ENCODE results near the gene PCDHGA6.
"Not testable (repeated sequence)": the region's sequence is repeated elsewhere in the genome, so short reads cannot be mapped to it uniquely, and the experiment has no call there.

Gene PCDHGA6

DNA sequence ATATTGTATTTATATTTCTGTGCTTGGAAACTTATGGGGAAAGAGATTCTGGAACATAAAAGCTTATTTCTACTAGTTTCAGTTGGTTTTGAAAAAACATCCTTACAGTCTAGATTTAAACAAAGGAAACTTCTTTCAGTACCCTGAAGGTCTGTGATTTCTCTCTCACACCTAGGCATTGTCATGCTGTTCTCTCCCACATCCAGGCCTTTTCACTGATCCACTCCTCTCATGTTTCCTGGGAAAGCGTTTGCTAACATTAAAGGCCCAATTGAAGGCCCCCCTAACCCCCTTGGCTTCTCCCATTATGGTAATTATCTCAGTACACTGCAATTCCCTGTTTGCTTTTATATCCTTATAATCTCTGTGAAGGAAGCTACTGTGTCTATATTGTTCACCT, 30.9 kb upstream of the PCDHGA6 start:
- TF ChIP-seq, protein P1, sequence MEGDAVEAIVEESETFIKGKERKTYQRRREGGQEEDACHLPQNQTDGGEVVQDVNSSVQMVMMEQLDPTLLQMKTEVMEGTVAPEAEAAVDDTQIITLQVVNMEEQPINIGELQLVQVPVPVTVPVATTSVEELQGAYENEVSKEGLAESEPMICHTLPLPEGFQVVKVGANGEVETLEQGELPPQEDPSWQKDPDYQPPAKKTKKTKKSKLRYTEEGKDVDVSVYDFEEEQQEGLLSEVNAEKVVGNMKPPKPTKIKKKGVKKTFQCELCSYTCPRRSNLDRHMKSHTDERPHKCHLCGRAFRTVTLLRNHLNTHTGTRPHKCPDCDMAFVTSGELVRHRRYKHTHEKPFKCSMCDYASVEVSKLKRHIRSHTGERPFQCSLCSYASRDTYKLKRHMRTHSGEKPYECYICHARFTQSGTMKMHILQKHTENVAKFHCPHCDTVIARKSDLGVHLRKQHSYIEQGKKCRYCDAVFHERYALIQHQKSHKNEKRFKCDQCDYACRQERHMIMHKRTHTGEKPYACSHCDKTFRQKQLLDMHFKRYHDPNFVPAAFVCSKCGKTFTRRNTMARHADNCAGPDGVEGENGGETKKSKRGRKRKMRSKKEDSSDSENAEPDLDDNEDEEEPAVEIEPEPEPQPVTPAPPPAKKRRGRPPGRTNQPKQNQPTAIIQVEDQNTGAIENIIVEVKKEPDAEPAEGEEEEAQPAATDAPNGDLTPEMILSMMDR (IDR thresholded peaks at IDR 0.05; ENCODE audit: insufficient read depth, missing control alignments), result no peak
- DNase-seq (ENCODE audit: insufficient read length, low spot score) (no peak), FAIRE-seq (no peak)

GRCh38 chr5:141343242-141343952, 30.3 kb upstream of the PCDHGA6 start, which contains the start of gene PCDHGA3:
PCDHGA3 (plus strand) TSS chr5:141343829; CDS start chr5:141344034, 205 bp downstream.
- no peak for DNase-seq (ENCODE audit: insufficient read length, low spot score)
- TF ChIP-seq, protein P1 (IDR thresholded peaks at IDR 0.05; ENCODE audit: insufficient read depth, missing control alignments), result no peak
- no peak for FAIRE-seq

DNA sequence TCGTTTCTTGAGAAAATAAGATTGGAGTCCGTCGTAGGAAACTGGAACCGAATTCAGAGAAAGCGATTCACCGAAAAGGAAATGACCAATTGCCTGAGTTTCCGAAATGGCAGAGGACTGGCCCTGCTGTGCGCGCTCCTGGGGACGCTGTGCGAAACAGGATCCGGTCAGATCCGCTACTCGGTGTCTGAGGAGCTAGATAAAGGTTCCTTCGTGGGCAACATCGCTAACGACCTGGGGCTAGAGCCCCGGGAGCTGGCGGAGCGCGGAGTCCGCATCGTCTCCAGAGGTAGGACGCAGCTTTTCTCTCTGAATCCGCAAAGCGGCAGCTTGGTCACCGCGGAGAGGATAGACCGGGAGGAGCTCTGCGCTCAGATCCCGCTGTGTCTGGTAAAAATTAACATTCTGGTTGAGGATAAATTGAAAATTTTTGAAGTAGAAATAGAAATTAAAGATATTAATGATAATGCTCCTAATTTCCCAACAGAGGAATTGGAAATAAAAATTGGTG, 29.7 kb upstream of the PCDHGA6 start:
- TF ChIP-seq, protein P1 (IDR thresholded peaks at IDR 0.05; ENCODE audit: insufficient read depth, missing control alignments), result no peak
- DNase-seq (ENCODE audit: insufficient read length, low spot score) (no peak), FAIRE-seq (no peak)

GRCh38 chr5:141345327-141345726, 28.4 kb upstream of the PCDHGA6 start:
- DNase-seq (ENCODE audit: insufficient read length, low spot score), result no peak
- TF ChIP-seq, protein P1 (IDR thresholded peaks at IDR 0.05; ENCODE audit: insufficient read depth, missing control alignments), result no peak
- no peak for FAIRE-seq

DNA sequence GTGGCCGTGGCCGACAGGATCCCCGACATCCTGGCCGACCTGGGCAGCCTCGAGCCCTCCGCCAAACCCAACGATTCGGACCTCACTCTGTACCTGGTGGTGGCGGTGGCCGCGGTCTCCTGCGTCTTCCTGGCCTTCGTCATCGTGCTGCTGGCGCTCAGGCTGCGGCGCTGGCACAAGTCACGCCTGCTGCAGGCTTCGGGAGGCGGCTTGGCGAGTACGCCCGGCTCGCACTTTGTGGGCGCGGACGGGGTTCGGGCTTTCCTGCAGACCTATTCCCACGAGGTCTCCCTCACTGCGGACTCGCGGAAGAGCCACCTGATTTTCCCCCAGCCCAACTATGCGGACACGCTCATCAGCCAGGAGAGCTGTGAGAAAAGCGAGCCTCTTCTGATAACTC, 27.7 kb upstream of the PCDHGA6 start:
- DNase-seq (ENCODE audit: insufficient read length, low spot score); FAIRE-seq: not testable (repeated sequence)

GRCh38 chr5:141349917-141350619, 23.6 kb upstream of the PCDHGA6 start, which contains the start of gene PCDHGB1:
PCDHGB1 (plus strand) TSS chr5:141350099; CDS start chr5:141350261, 162 bp downstream.
- DNase-seq (ENCODE audit: insufficient read length, low spot score) (peak; percentile 63), FAIRE-seq (peak; percentile 25)
- TF ChIP-seq, protein P1 (IDR thresholded peaks at IDR 0.05; ENCODE audit: insufficient read depth, missing control alignments), result peak; percentile 62

DNA sequence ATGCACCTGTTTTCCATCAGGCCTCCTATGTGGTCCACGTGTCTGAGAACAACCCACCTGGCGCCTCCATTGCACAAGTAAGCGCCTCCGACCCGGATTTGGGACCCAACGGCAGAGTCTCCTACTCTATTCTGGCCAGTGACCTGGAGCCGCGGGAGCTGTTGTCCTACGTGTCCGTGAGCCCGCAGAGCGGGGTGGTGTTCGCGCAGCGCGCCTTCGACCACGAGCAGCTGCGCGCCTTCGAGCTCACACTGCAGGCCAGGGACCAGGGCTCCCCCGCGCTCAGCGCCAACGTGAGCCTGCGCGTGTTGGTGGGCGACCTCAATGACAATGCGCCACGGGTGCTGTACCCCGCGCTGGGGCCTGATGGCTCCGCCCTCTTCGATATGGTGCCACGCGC, 22.1 kb upstream of the PCDHGA6 start:
- no peak for FAIRE-seq

More for the DNA sequence above, 22.1 kb upstream of the PCDHGA6 start:
- TF ChIP-seq, protein P1 (IDR thresholded peaks at IDR 0.05; ENCODE audit: insufficient read depth, missing control alignments), result no peak
- DNase-seq (ENCODE audit: insufficient read length, low spot score), result no peak
